HepG2 (cell line): ENCODE data around the gene VWA3A. TPM values are rescaled to one million over a fixed set of nuclear protein-coding genes. Genes with fewer than 3 reads are reported as not detected.

Source experiments
- ARNT2 ChIP-seq: sonication (generic); formaldehyde crosslinking; IDR thresholded peaks from 2 replicates; pipeline ENCODE4 v1.8.0; 2022; ENCODE audit warnings: mild to moderate bottlenecking, low read depth, missing genetic modification reagents, moderate library complexity
- HDAC6 ChIP-seq: fragments of 200-600 bp; sonication (generic); IDR thresholded peaks from 2 replicates; pipeline ENCODE4 v1.7.0; 2017; ENCODE audit warnings: mild to moderate bottlenecking, antibody characterized with exemption, low read length, low read depth
- MIER2 ChIP-seq: IDR thresholded peaks from 2 replicates; pipeline ENCODE4 v1.6.1; 2016; ENCODE audit warnings: missing biosample characterization, missing genetic modification reagents
- RELA ChIP-seq: sonication (generic); formaldehyde crosslinking; IDR thresholded peaks from 2 replicates; pipeline ENCODE4 v1.4.0; 2020; ENCODE audit warnings: missing genetic modification reagents
- TSC22D2 ChIP-seq: sonication (generic); formaldehyde crosslinking; IDR thresholded peaks from 2 replicates; pipeline ENCODE4 v1.5.1; 2020; ENCODE audit warnings: missing genetic modification reagents, mild to moderate bottlenecking, borderline replicate concordance
- ZFAT ChIP-seq: sonication (generic); formaldehyde crosslinking; conservative IDR thresholded peaks from 2 replicates; pipeline ENCODE4 v1.8.1; 2023; ENCODE audit warnings: missing genetic modification reagents, inconsistent platforms
- ZNF564 ChIP-seq: sonication (generic); formaldehyde crosslinking; IDR thresholded peaks from 2 replicates; pipeline ENCODE4 v1.8.1; 2023; ENCODE audit warnings: mild to moderate bottlenecking, missing genetic modification reagents
- ZNF614 ChIP-seq: IDR thresholded peaks from 2 replicates; pipeline ENCODE4 v1.6.1; 2018; ENCODE audit warnings: missing biosample characterization, missing genetic modification reagents, inconsistent platforms, borderline replicate concordance
- ZNF782 ChIP-seq: sonication (generic); formaldehyde crosslinking; IDR thresholded peaks from 2 replicates; pipeline ENCODE4 v1.4.0; 2020; ENCODE audit warnings: missing genetic modification reagents, mild to moderate bottlenecking, borderline replicate concordance
- ZSCAN21 ChIP-seq: sonication (generic); formaldehyde crosslinking; IDR thresholded peaks from 2 replicates; pipeline ENCODE4 v1.8.0; 2022; ENCODE audit warnings: mild to moderate bottlenecking, missing genetic modification reagents, moderate library complexity, borderline replicate concordance
- polyA plus RNA-seq, 8 experiments: library from polyadenylated mRNA; depleted of rRNA in 3 of 8; stranded (reverse) in 7 of 8; unstranded in 1 of 8; fragments of >200 nt; fragmentation: Illumina TruSeq in 4 of 8; extraction: Trizol in 4 of 8; gene quantifications; 2 replicates each; pipeline versions ENCODE4 v1.2.1 to v1.2.3, GENCODE V29; 2011 to 2016; ENCODE audit warnings: low read depth in 4 of 8, missing spikeins in 1 of 8, mixed read lengths in 1 of 8; ENCODE audit not compliant: insufficient read depth in 1 of 8
- total RNA-seq, 5 experiments: library from RNA; depleted of rRNA; stranded (reverse); fragments of >200 nt; fragmentation: Illumina TruSeq; extraction: Trizol; gene quantifications; 2 replicates each; pipeline ENCODE4 v1.2.3, GENCODE V29; 2016; ENCODE audit warnings: low read depth in 1 of 5
- TF ChIP-seq, protein P1 (sequence below): sonication (generic); formaldehyde crosslinking; IDR thresholded peaks from 2 replicates; pipeline ENCODE4 v1.8.0; 2022; ENCODE audit warnings: mild to moderate bottlenecking, missing genetic modification reagents
- TF ChIP-seq, protein P2 (sequence below): IDR thresholded peaks from 2 replicates; pipeline ENCODE4 v1.6.1; 2016; ENCODE audit warnings: low read depth, missing genetic modification reagents, missing compliant biosample characterization
- TF ChIP-seq, protein P3 (sequence below): sonication (generic); formaldehyde crosslinking; IDR thresholded peaks from 2 replicates; pipeline ENCODE4 v1.4.0; 2020; ENCODE audit warnings: missing genetic modification reagents
- TF ChIP-seq, protein P4 (sequence below), 2 experiments: sonication (generic) in 1 of 2; formaldehyde crosslinking in 1 of 2; IDR thresholded peaks; 2 replicates each; pipeline versions ENCODE4 v1.5.1 to v1.6.1; 2011 to 2020; ENCODE audit warnings: borderline replicate concordance in 1 of 2, low read depth in 1 of 2, low read length in 1 of 2, mild to moderate bottlenecking in 1 of 2, missing genetic modification reagents in 1 of 2, moderate library complexity in 1 of 2

VWA3A gene
- total and polyA plus RNA-seq, 2 of the 13 experiments (the other 11 are each of a cell fraction or from before 2014, with no cell fraction given) = 0.03 to 0.07 TPM

DNA sequence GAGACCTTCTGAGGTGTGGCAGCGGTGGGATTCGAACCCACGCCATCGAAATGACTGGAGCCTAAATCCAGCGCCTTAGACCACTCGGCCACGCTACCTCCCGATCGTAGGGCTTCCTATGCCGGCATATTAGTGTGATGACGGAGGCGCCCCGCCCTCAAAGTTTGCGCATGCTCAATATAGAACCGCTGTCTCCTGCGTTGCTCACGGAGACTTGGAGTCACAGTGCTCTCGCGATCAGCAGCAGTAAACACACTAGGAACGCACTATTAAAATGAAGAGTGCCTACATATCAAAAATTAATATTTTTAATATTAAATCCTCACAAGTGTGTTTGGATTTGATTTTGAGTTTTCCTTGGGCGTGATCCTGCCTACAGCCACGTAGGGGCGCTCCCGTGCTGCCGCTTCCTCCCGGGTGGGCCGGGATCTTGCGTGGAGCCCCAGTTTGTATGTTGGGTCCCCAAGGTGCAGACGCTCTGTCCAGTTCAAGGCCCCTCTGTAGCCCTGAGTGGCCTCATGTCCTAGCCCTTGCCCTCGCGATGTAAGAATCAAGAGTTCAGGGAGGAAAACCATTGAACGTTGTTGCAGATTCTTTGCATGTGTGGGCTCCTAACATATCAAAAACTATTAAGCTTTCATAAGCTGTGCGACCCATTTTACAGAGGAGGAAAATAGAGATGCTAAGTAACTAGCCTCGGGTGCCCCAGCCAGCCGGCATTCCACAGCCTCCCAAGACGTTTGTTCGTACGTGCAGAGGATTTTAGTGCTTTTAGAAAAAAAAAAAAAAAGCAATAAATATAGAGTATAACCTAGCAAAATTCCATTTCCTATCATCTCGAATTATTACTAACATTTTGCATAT lies 103.6 kb downstream of the VWA3A start (continued):
- TF ChIP-seq, protein P1, sequence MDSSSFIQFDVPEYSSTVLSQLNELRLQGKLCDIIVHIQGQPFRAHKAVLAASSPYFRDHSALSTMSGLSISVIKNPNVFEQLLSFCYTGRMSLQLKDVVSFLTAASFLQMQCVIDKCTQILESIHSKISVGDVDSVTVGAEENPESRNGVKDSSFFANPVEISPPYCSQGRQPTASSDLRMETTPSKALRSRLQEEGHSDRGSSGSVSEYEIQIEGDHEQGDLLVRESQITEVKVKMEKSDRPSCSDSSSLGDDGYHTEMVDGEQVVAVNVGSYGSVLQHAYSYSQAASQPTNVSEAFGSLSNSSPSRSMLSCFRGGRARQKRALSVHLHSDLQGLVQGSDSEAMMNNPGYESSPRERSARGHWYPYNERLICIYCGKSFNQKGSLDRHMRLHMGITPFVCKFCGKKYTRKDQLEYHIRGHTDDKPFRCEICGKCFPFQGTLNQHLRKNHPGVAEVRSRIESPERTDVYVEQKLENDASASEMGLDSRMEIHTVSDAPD (CRISPR knock-in tag) = peak; percentile 63; the same call in 1 of the 2 replicates
- TF ChIP-seq RELA (CRISPR knock-in tag) (peak; percentile 65; the same call in 1 of the 2 replicates), HDAC6 (no peak), ZSCAN21 (peak; percentile 85; the same call in 1 of the 2 replicates), ZNF564 (peak; percentile 79; the same call in 1 of the 2 replicates), MIER2 (CRISPR knock-in tag) (peak; percentile 76), ZNF614 (peak; percentile 98), ARNT2 (CRISPR knock-in tag) (no peak), ZNF782 (CRISPR knock-in tag) (peak; percentile 70; the same call in 1 of the 2 replicates), ZFAT (CRISPR knock-in tag) (0 out of 2 replicates have a peak, but pooled peaks have one; percentile 13), TSC22D2 (CRISPR knock-in tag) (peak; percentile 87; the same call in 1 of the 2 replicates)
- TF ChIP-seq, protein P2, sequence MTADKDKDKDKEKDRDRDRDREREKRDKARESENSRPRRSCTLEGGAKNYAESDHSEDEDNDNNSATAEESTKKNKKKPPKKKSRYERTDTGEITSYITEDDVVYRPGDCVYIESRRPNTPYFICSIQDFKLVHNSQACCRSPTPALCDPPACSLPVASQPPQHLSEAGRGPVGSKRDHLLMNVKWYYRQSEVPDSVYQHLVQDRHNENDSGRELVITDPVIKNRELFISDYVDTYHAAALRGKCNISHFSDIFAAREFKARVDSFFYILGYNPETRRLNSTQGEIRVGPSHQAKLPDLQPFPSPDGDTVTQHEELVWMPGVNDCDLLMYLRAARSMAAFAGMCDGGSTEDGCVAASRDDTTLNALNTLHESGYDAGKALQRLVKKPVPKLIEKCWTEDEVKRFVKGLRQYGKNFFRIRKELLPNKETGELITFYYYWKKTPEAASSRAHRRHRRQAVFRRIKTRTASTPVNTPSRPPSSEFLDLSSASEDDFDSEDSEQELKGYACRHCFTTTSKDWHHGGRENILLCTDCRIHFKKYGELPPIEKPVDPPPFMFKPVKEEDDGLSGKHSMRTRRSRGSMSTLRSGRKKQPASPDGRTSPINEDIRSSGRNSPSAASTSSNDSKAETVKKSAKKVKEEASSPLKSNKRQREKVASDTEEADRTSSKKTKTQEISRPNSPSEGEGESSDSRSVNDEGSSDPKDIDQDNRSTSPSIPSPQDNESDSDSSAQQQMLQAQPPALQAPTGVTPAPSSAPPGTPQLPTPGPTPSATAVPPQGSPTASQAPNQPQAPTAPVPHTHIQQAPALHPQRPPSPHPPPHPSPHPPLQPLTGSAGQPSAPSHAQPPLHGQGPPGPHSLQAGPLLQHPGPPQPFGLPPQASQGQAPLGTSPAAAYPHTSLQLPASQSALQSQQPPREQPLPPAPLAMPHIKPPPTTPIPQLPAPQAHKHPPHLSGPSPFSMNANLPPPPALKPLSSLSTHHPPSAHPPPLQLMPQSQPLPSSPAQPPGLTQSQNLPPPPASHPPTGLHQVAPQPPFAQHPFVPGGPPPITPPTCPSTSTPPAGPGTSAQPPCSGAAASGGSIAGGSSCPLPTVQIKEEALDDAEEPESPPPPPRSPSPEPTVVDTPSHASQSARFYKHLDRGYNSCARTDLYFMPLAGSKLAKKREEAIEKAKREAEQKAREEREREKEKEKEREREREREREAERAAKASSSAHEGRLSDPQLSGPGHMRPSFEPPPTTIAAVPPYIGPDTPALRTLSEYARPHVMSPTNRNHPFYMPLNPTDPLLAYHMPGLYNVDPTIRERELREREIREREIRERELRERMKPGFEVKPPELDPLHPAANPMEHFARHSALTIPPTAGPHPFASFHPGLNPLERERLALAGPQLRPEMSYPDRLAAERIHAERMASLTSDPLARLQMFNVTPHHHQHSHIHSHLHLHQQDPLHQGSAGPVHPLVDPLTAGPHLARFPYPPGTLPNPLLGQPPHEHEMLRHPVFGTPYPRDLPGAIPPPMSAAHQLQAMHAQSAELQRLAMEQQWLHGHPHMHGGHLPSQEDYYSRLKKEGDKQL (CRISPR knock-in tag) = peak; percentile 67; the same call in 1 of the 2 replicates
- TF ChIP-seq, protein P3, sequence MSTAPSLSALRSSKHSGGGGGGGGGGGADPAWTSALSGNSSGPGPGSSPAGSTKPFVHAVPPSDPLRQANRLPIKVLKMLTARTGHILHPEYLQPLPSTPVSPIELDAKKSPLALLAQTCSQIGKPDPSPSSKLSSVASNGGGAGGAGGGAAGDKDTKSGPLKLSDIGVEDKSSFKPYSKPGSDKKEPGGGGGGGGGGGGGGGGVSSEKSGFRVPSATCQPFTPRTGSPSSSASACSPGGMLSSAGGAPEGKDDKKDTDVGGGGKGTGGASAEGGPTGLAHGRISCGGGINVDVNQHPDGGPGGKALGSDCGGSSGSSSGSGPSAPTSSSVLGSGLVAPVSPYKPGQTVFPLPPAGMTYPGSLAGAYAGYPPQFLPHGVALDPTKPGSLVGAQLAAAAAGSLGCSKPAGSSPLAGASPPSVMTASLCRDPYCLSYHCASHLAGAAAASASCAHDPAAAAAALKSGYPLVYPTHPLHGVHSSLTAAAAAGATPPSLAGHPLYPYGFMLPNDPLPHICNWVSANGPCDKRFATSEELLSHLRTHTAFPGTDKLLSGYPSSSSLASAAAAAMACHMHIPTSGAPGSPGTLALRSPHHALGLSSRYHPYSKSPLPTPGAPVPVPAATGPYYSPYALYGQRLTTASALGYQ (CRISPR knock-in tag) = no peak; the same call in 1 of the 2 replicates
- TF ChIP-seq, protein P4, sequence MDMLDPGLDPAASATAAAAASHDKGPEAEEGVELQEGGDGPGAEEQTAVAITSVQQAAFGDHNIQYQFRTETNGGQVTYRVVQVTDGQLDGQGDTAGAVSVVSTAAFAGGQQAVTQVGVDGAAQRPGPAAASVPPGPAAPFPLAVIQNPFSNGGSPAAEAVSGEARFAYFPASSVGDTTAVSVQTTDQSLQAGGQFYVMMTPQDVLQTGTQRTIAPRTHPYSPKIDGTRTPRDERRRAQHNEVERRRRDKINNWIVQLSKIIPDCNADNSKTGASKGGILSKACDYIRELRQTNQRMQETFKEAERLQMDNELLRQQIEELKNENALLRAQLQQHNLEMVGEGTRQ (IDR thresholded peaks at IDR 0.05; ENCODE audit: low read depth, low read length) = no peak
- TF ChIP-seq, protein P4 (CRISPR knock-in tag; IDR thresholded peaks at IDR 0.05; ENCODE audit: borderline replicate concordance) = no peak
